DND-41 (cell line): ENCODE data around the gene CLN5.

ENCODE experiments used
- EZH2 ChIP-seq: IDR thresholded peaks from 3 replicates; pipeline ENCODE4 v1.6.1; 2012; ENCODE audit warnings: borderline replicate concordance, low read depth, mild to moderate bottlenecking, moderate library complexity, low read length, inconsistent platforms; ENCODE audit not compliant: severe bottlenecking
- TF ChIP-seq, protein P1 (sequence below): IDR thresholded peaks from 2 replicates; pipeline ENCODE4 v1.5.1; 2012; ENCODE audit warnings: borderline replicate concordance, low read length, moderate library complexity, mild to moderate bottlenecking; ENCODE audit not compliant: poor library complexity, severe bottlenecking; ENCODE audit errors: extremely low read depth

DNA sequence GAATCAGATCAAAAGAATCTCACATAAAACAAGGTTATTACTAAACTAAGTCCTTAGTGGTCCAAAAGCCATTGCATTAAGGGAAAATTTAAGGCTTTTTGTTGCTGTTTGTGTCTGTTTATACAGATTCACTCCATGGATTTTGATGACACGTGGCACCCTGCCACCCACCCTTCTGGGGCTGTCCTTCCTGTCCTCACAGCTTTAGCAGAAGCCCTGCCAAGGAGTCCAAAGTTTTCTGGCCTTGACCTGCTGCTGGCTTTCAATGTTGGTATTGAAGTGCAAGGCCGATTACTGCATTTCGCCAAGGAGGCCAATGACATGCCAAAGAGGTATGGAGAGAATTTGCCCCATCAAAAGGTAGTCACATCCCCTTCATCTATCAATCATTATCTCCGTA is 36.7 kb upstream of the CLN5 start:
- TF ChIP-seq, protein P1, sequence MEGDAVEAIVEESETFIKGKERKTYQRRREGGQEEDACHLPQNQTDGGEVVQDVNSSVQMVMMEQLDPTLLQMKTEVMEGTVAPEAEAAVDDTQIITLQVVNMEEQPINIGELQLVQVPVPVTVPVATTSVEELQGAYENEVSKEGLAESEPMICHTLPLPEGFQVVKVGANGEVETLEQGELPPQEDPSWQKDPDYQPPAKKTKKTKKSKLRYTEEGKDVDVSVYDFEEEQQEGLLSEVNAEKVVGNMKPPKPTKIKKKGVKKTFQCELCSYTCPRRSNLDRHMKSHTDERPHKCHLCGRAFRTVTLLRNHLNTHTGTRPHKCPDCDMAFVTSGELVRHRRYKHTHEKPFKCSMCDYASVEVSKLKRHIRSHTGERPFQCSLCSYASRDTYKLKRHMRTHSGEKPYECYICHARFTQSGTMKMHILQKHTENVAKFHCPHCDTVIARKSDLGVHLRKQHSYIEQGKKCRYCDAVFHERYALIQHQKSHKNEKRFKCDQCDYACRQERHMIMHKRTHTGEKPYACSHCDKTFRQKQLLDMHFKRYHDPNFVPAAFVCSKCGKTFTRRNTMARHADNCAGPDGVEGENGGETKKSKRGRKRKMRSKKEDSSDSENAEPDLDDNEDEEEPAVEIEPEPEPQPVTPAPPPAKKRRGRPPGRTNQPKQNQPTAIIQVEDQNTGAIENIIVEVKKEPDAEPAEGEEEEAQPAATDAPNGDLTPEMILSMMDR: no peak
- TF ChIP-seq EZH2: no peak
